ENCODE measurements around the gene RPAP3. TPM values are rescaled to one million over a fixed set of nuclear protein-coding genes. Genes with fewer than 3 reads are reported as not detected.

RPAP3 gene
- total RNA-seq, 1 donor from 2014 or later: 24.2 TPM

GRCh38 chr12:47704719-47705118 lies 1.1 kb downstream of the RPAP3 start:
- TF ChIP-seq CTCF (IDR thresholded peaks at IDR 0.05; ENCODE audit: borderline replicate concordance): no peak
- intact Hi-C loops (cut with micrococcal nuclease): no loop called here
- H3K4me3 ChIP-seq: peak overlapping the region; percentile 97
- H3K4me1 ChIP-seq: peaks cover 47% of the 10 kb centered on the region
- H3K27me3 ChIP-seq (ENCODE audit: low read depth): no peaks in the 10 kb centered on the region
- H3K36me3 ChIP-seq: peaks cover 17% of the 10 kb centered on the region
- no peak for DNase-seq
- H3K27ac ChIP-seq (replicated peaks): no peak overlapping the region
- no peaks in the 10 kb centered on the region for H3K9me3 ChIP-seq (replicated peaks)

- Histone ChIP-seq H3K4me3 (no peak overlapping the region), H3K4me1 (peaks cover 18% of the 10 kb centered on the region), H3K27me3 (ENCODE audit: low read depth) (no peaks in the 10 kb centered on the region), H3K27ac (replicated peaks) (no peak overlapping the region), H3K9me3 (replicated peaks) (no peaks in the 10 kb centered on the region), H3K36me3 (peaks cover 43% of the 10 kb centered on the region)
- no peak for TF ChIP-seq CTCF (IDR thresholded peaks at IDR 0.05; ENCODE audit: borderline replicate concordance)
- no peak for DNase-seq
- intact Hi-C loops (cut with micrococcal nuclease): no loop called here
These were observed 5.6 kb downstream of the RPAP3 start for GRCh38 chr12:47700263-47700662.

- Histone ChIP-seq H3K4me1 (peaks cover 7% of the 10 kb centered on the region), H3K27me3 (ENCODE audit: low read depth) (no peaks in the 10 kb centered on the region), H3K27ac (replicated peaks) (no peak overlapping the region), H3K4me3 (no peak overlapping the region), H3K36me3 (peaks cover 52% of the 10 kb centered on the region), H3K9me3 (replicated peaks) (no peaks in the 10 kb centered on the region)
- DNase-seq: no peak
- no peak for TF ChIP-seq CTCF (IDR thresholded peaks at IDR 0.05; ENCODE audit: borderline replicate concordance)
- intact Hi-C loops (cut with micrococcal nuclease): no loop called here
These were observed 7.2 kb downstream of the RPAP3 start for GRCh38 chr12:47698631-47699030.

- no peak for TF ChIP-seq CTCF (IDR thresholded peaks at IDR 0.05; ENCODE audit: borderline replicate concordance)
- intact Hi-C loops (cut with micrococcal nuclease): no loop called here
- Histone ChIP-seq H3K36me3 (peaks cover 52% of the 10 kb centered on the region), H3K4me1 (peaks cover 2% of the 10 kb centered on the region), H3K4me3 (no peak overlapping the region), H3K9me3 (replicated peaks) (no peaks in the 10 kb centered on the region), H3K27ac (replicated peaks) (no peak overlapping the region), H3K27me3 (ENCODE audit: low read depth) (no peaks in the 10 kb centered on the region)
- DNase-seq: no peak
These were observed 7.8 kb downstream of the RPAP3 start for GRCh38 chr12:47698055-47698454.

- Histone ChIP-seq H3K4me3 (no peak overlapping the region), H3K9me3 (replicated peaks) (no peaks in the 10 kb centered on the region), H3K27me3 (ENCODE audit: low read depth) (no peaks in the 10 kb centered on the region), H3K27ac (replicated peaks) (no peak overlapping the region), H3K4me1 (no peaks in the 10 kb centered on the region), H3K36me3 (peaks cover 56% of the 10 kb centered on the region)
- TF ChIP-seq CTCF (IDR thresholded peaks at IDR 0.05; ENCODE audit: borderline replicate concordance): no peak
- no peak for DNase-seq
- intact Hi-C loops (cut with micrococcal nuclease): no loop called here
These were observed 16.6 kb downstream of the RPAP3 start for GRCh38 chr12:47689215-47689614.

- TF ChIP-seq CTCF (IDR thresholded peaks at IDR 0.05; ENCODE audit: borderline replicate concordance): no peak
- Histone ChIP-seq H3K4me3 (no peak overlapping the region), H3K27me3 (ENCODE audit: low read depth) (no peaks in the 10 kb centered on the region), H3K27ac (replicated peaks) (no peak overlapping the region), H3K9me3 (replicated peaks) (no peaks in the 10 kb centered on the region), H3K36me3 (peaks cover 55% of the 10 kb centered on the region), H3K4me1 (no peaks in the 10 kb centered on the region)
- no peak for DNase-seq
- intact Hi-C loops (cut with micrococcal nuclease): no loop called here
These were observed 18.2 kb downstream of the RPAP3 start for GRCh38 chr12:47687636-47688035.
